Lung (tissue), 12 donors: ENCODE data around the gene SH3BGRL2. TPM values are rescaled to one million over a fixed set of nuclear protein-coding genes. Genes with fewer than 3 reads are reported as not detected.
"Not testable (repeated sequence)": the region's sequence is repeated elsewhere in the genome, so short reads cannot be mapped to it uniquely, and the experiment has no call there.

Source experiments
- ATAC-seq: fragments of 200-7000 bp; cut with Tn5 transposase; one replicate; pipeline ENCODE4 v1.9.1; 2020; ENCODE audit warnings: moderate number of reproducible peaks; ENCODE audit not compliant: insufficient read depth, low FRiP score
- DNase-seq, 3 donors: peaks; one replicate each; pipeline ENCODE4 v3.0.0-alpha.2; 2013 to 2017
- H3K27ac ChIP-seq, 2 donors: one replicate each; pipeline ENCODE4 v1.5.1; 2013; ENCODE audit warnings: mild to moderate bottlenecking in 2 of 2, moderate library complexity in 2 of 2, control low read depth in 1 of 2, inconsistent platforms in 1 of 2, low read depth in 1 of 2, low read length in 1 of 2
- H3K27me3 ChIP-seq, 3 donors: one replicate each; pipeline ENCODE4 v1.5.1; 2013; ENCODE audit warnings: low read length in 2 of 3; ENCODE audit not compliant: control insufficient read depth in 3 of 3, insufficient read depth in 3 of 3
- H3K36me3 ChIP-seq, 4 donors: one replicate each; pipeline ENCODE4 v1.5.1; 2013; ENCODE audit warnings: low read length in 4 of 4, mild to moderate bottlenecking in 1 of 4, moderate library complexity in 1 of 4; ENCODE audit not compliant: control insufficient read depth in 4 of 4, insufficient read depth in 4 of 4
- H3K4me1 ChIP-seq, 5 donors: one replicate each; pipeline ENCODE4 v1.5.1; 2013; ENCODE audit warnings: low read length in 5 of 5, mild to moderate bottlenecking in 2 of 5, moderate library complexity in 1 of 5; ENCODE audit not compliant: control insufficient read depth in 5 of 5, insufficient read depth in 5 of 5
- H3K4me3 ChIP-seq: one replicate; pipeline ENCODE4 v1.5.1; 2013; ENCODE audit warnings: mild to moderate bottlenecking, control low read depth, moderate library complexity
- H3K9ac ChIP-seq, 2 donors: one replicate each; pipeline ENCODE4 v1.5.1; 2013; ENCODE audit warnings: low read length in 2 of 2, control low read depth in 1 of 2; ENCODE audit not compliant: insufficient read depth in 1 of 2
- H3K9me3 ChIP-seq, 4 donors: one replicate each; pipeline ENCODE4 v1.5.1; 2013; ENCODE audit warnings: low read length in 3 of 4, mild to moderate bottlenecking in 1 of 4, moderate library complexity in 1 of 4; ENCODE audit not compliant: control insufficient read depth in 4 of 4, insufficient read depth in 3 of 4
- CTCF ChIP-seq: IDR thresholded peaks from 2 replicates; pipeline ENCODE4 v1.5.1; 2012; ENCODE audit warnings: mild to moderate bottlenecking; ENCODE audit errors: control extremely low read depth, extremely low read depth
- WGBS, 2 donors: extraction: QIAGEN DNeasy Blood & Tissue Kit; methylation state at CpG; one replicate each; pipeline ENCODE4 v1.1.7; 2013; 5-methylcytosine and 5-hydroxymethylcytosine counted together
- polyA plus RNA-seq, 2 donors: library from polyadenylated mRNA; stranded (reverse); fragments of 200-250 nt; gene quantifications; one replicate each; pipeline ENCODE4 v1.2.1, GENCODE V29; 2013
- total RNA-seq, 2 donors: library from RNA; depleted of rRNA in 1 of 2; stranded (reverse); fragments of >200 nt in 1 of 2; gene quantifications; one replicate each; pipeline ENCODE4 v1.2.1, GENCODE V29; 2014 to 2021
- donor health status: control.
- donor health status: control.
- donor health status: Bipolar disorder and iron deficiency.
- donor health status: healthy.
- donor health status: DM: yes; HTN: yes; CAD: no.

The SH3BGRL2 gene
- total and polyA plus RNA-seq, 4 donors, result 7.4 to 38.5 (median 14.0) TPM

- ATAC-seq (no peak), DNase-seq (peak in 2 of 3 donors; percentile 31 to 56)
Measured at GRCh38 chr6:79614326-79615305, 16.5 kb upstream of the SH3BGRL2 start.

GRCh38 chr6:79617518-79617941 is 13.6 kb upstream of the SH3BGRL2 start:
- ATAC-seq (no peak), DNase-seq (no peak)
- Histone ChIP-seq H3K4me3 (no peak overlapping the region), H3K36me3 (no peaks in the 10 kb centered on the region), H3K4me1 (peaks cover 0 to 8% (median 0%) of the 10 kb centered on the region in 5 donors), H3K27me3 (no peaks in the 10 kb centered on the region), H3K9me3 (no peaks in the 10 kb centered on the region), H3K27ac (no peak overlapping the region), H3K9ac (no peak overlapping the region)
- TF ChIP-seq CTCF, result no peak
- WGBS, 2 donors, result 68 to 86% methylated on average over 1 of the region's 1 CpG

More at GRCh38 chr6:79614326-79615305, 16.5 kb upstream of the SH3BGRL2 start:
- H3K4me1 ChIP-seq, result peaks cover 0 to 8% (median 0%) of the 10 kb centered on the region in 5 donors
- H3K9me3 ChIP-seq, result no peaks in the 10 kb centered on the region
- no peak overlapping the region for H3K27ac ChIP-seq
- H3K27me3 ChIP-seq, result no peaks in the 10 kb centered on the region
- H3K9ac ChIP-seq, result no peak overlapping the region
- 80 to 83% methylated on average over 7 of the region's 7 CpGs for WGBS, 2 donors
- no peak overlapping the region for H3K4me3 ChIP-seq
- no peaks in the 10 kb centered on the region for H3K36me3 ChIP-seq
- no peak for TF ChIP-seq CTCF

- ATAC-seq, H3K9me3 ChIP-seq, H3K4me3 ChIP-seq, H3K36me3 ChIP-seq, H3K4me1 ChIP-seq, H3K27me3 ChIP-seq, DNase-seq, H3K27ac ChIP-seq, H3K9ac ChIP-seq: not testable (repeated sequence)
- 81 to 93% methylated on average over 13 of the region's 13 CpGs for WGBS, 2 donors
Measured at GRCh38 chr6:79618425-79618824, 12.7 kb upstream of the SH3BGRL2 start.

GRCh38 chr6:79621579-79621978 is 9.6 kb upstream of the SH3BGRL2 start:
- WGBS, 2 donors, result 83 to 91% methylated on average over 2 of the region's 2 CpGs
- H3K4me3 ChIP-seq, result no peak overlapping the region
- H3K36me3 ChIP-seq, result no peaks in the 10 kb centered on the region
- no peak for DNase-seq
- H3K27ac ChIP-seq, result no peak overlapping the region
- no peaks in the 10 kb centered on the region for H3K9me3 ChIP-seq
- H3K27me3 ChIP-seq, result no peaks in the 10 kb centered on the region
- TF ChIP-seq CTCF, result no peak
- no peak overlapping the region for H3K9ac ChIP-seq
- peaks cover 0 to 4% (median 4%) of the 10 kb centered on the region in 5 donors for H3K4me1 ChIP-seq
- no peak for ATAC-seq
